ENCODE measurements around the gene SYT5.

SYT5 gene

GRCh38 chr19:55145232-55145631 is 34.9 kb downstream of the SYT5 start:
- no peak for DNase-seq

DNA sequence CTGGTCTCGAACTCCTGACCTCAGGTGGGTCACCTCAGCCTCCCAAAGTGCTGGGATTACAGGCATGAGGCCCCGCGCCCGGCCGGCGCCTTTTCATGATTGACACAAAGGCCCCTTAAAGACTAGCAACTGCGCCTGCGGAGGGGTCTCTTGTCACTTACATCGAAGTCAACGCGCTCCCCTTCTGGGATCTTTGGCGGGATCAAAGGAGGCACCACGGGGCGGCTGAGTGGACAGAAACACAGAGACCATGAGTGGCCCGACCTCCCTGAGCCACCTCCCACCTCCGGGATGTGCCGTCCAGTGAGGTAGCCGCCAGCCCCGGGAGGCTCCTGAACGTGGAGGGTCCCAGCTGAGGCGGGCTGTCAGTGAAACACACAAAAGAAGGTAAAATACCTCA is 38.4 kb downstream of the SYT5 start:
- no peak for DNase-seq

GRCh38 chr19:55137915-55138314 is 42.2 kb downstream of the SYT5 start:
- no peak for DNase-seq

DNA sequence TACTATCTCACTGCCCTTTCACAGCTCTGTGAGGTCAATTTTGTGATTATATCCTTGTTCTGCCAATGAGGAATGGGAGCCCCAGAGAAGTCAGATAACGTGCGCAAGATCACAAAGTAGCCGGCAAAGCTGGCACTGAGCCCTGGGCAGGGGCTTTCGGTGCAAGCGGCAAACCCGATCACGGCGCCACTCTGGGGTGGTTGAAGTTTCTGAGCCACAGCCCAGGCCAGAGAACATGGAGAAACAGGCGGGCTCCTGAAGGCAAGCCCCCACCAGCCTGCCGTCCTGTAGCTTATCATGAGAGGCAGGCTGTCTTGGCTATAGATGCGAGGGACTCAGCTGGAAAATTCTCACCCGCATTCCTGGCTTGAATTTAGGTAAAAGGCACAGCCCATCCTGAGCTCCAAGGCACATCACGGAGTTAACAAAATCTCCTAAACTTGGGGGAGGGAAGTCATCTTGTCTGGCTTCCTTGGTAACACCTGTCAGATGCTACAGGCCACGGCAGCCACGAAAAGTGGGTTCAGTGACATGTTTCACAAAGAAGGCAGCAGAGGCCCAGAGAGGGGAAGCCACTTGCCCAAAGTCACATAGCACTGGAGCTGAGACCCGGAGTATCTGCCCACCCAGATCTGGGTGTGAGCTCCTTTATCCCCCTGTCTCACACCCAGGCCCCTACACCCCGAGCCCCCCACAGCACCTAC is 43.5 kb downstream of the SYT5 start:
- no peak for DNase-seq

DNA sequence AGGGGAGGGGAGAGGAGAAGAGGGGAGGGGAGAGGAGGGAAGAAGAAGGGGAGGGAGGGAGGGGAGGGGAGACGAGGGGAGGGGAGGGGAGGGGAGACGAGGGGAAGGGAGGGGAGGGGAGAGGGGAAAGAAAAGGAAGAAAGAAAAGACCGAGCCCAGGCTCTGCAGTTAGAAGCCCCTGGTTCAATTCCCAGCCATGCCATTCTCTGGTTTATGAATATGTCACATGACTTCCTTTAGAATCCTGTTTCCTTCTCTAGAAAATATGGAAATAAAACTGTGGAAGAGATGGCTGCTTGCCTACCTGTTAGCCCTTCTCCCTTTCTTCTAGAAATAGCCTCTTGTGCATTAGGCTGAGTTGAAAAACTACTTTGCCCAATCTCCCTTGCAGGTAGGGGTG is 45.4 kb downstream of the SYT5 start:
- no peak for DNase-seq

- DNase-seq = no peak
Measured at GRCh38 chr19:55133639-55134444, 46.2 kb downstream of the SYT5 start.

- no peak for DNase-seq
Measured at GRCh38 chr19:55132453-55133129, 47.5 kb downstream of the SYT5 start.

GRCh38 chr19:55131421-55131820 is 48.7 kb downstream of the SYT5 start:
- no peak for DNase-seq

Data from amniotic stem cell (primary cell).